H1 (cell line): ENCODE results near the gene HSD17B2.

Experiments used
- EZH2 ChIP-seq: fragments of 200-600 bp; sonication (generic); IDR thresholded peaks from 2 replicates; pipeline ENCODE4 v1.7.1; 2012; ENCODE audit warnings: low read depth, mild to moderate bottlenecking, moderate library complexity, low read length, inconsistent platforms; ENCODE audit not compliant: severe bottlenecking
- GABPA ChIP-seq: IDR thresholded peaks from 2 replicates; pipeline ENCODE4 v1.6.1; 2011; ENCODE audit warnings: mild to moderate bottlenecking, low read length, moderate library complexity, borderline replicate concordance; ENCODE audit not compliant: insufficient read depth
- JUN ChIP-seq: IDR thresholded peaks from 2 replicates; pipeline ENCODE4 v1.6.1; 2011; ENCODE audit warnings: low read depth, mild to moderate bottlenecking, improper control_type of control experiment, low read length
- KDM1A ChIP-seq: fragments of 200-600, 300-600 bp; sonication (generic); IDR thresholded peaks from 2 replicates; pipeline ENCODE4 v1.7.1; 2016; ENCODE audit warnings: mild to moderate bottlenecking, low read length, borderline replicate concordance
- NRF1 ChIP-seq: IDR thresholded peaks from 2 replicates; pipeline ENCODE4 v1.6.1; 2011; ENCODE audit warnings: mild to moderate bottlenecking, low read depth, low read length, improper control_type of control experiment
- POLR2A ChIP-seq, 2 experiments: IDR thresholded peaks; 1 replicate in 1 of 2; 2 replicates in 1 of 2; pipeline ENCODE4 v1.6.1; 2011; ENCODE audit warnings: low read depth in 2 of 2, low read length in 2 of 2, mild to moderate bottlenecking in 2 of 2; ENCODE audit errors: control extremely low read depth in 1 of 2
- RAD21 ChIP-seq, 2 experiments: IDR thresholded peaks in 1 of 2; conservative IDR thresholded peaks in 1 of 2; 2 replicates each; pipeline ENCODE4 v1.6.1; 2011; ENCODE audit warnings: low read depth in 2 of 2, low read length in 2 of 2, improper control_type of control experiment in 1 of 2, inconsistent platforms in 1 of 2, mild to moderate bottlenecking in 1 of 2, moderate library complexity in 1 of 2
- USF2 ChIP-seq: IDR thresholded peaks from 2 replicates; pipeline ENCODE4 v1.6.1; 2011; ENCODE audit warnings: low read length, improper control_type of control experiment
- TF ChIP-seq, protein P1 (sequence below): IDR thresholded peaks from 2 replicates; pipeline ENCODE4 v1.6.1; 2012; ENCODE audit warnings: inconsistent platforms

DNA sequence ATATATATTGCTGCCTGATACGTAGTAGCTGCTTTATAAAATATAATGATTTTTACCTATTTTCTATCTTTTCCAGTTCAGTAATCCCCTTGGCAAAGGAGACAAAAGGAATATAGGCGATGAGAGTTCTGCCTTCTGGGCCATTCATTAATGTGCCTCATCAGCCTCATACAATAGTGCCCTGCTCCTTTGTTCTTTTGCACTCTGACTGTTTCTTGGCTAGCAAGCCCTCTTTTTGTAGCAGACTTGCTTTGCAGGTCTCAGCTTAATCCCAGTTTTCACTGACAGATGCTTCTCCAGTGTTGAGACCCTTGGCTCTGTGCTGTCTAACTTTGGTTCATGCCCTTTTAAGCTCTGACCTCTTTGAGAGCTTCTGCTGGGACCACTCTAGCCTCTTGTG, 10.4 kb downstream of the HSD17B2 start:
- TF ChIP-seq POLR2A (IDR thresholded peaks at IDR 0.05; ENCODE audit: control extremely low read depth in 1 of 2, low read depth in 2 of 2, low read length in 2 of 2) (no peak), RAD21 (IDR thresholded peaks at IDR 0.05 in 1 of 2, conservative IDR thresholded peaks at IDR 0.05 in 1 of 2; ENCODE audit: low read depth in 2 of 2, low read length in 2 of 2) (no peak), NRF1 (no peak), KDM1A (no peak), JUN (no peak), EZH2 (no peak), USF2 (no peak), GABPA (no peak)
- TF ChIP-seq, protein P1, sequence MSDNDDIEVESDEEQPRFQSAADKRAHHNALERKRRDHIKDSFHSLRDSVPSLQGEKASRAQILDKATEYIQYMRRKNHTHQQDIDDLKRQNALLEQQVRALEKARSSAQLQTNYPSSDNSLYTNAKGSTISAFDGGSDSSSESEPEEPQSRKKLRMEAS = no peak
